ENCODE data around the gene PDZK1IP1. TPM values are rescaled to one million over a fixed set of nuclear protein-coding genes. Genes with fewer than 3 reads are reported as not detected.

The PDZK1IP1 gene
- polyA plus RNA-seq, 2 donors: 126 to 148 TPM

- H3K4me3 ChIP-seq (ENCODE audit: low read depth in 1 of 2, low read length in 2 of 2): no peak overlapping the region
- H3K27me3 ChIP-seq (ENCODE audit: control insufficient read depth in 1 of 2, insufficient read depth in 2 of 2, low read length in 2 of 2): no peaks in the 10 kb centered on the region
- peak overlapping the region in 1 of 2 donors; percentile 50 for H3K27ac ChIP-seq (ENCODE audit: low read depth in 2 of 2, low read length in 1 of 2)
- H3K4me1 ChIP-seq (ENCODE audit: control insufficient read depth in 2 of 2, insufficient read depth in 2 of 2, low read length in 1 of 2): peaks cover 0 to 14% of the 10 kb centered on the region in 2 donors
- peaks cover 0 to 3% of the 10 kb centered on the region in 2 donors for H3K36me3 ChIP-seq (ENCODE audit: control insufficient read depth in 2 of 2, insufficient read depth in 2 of 2, low read length in 1 of 2)
- WGBS, 2 donors: 63 to 64% methylated on average over 7 of the region's 7 CpGs
- H3K9me3 ChIP-seq (ENCODE audit: control insufficient read depth in 2 of 2, insufficient read depth in 1 of 2, low read depth in 1 of 2, low read length in 1 of 2): no peaks in the 10 kb centered on the region
Observed at GRCh38 chr1:47182676-47183235, 7.1 kb downstream of the PDZK1IP1 start.

- H3K36me3 ChIP-seq (ENCODE audit: control insufficient read depth in 2 of 2, insufficient read depth in 2 of 2, low read length in 1 of 2): peaks cover 0 to 3% of the 10 kb centered on the region in 2 donors
- no peaks in the 10 kb centered on the region for H3K9me3 ChIP-seq (ENCODE audit: control insufficient read depth in 2 of 2, insufficient read depth in 1 of 2, low read depth in 1 of 2, low read length in 1 of 2)
- no peaks in the 10 kb centered on the region for H3K27me3 ChIP-seq (ENCODE audit: control insufficient read depth in 1 of 2, insufficient read depth in 2 of 2, low read length in 2 of 2)
- peak overlapping the region in 1 of 2 donors; percentile 67 for H3K27ac ChIP-seq (ENCODE audit: low read depth in 2 of 2, low read length in 1 of 2)
- WGBS, 2 donors: 53 to 71% methylated on average over 7 of the region's 7 CpGs
- no peak overlapping the region for H3K4me3 ChIP-seq (ENCODE audit: low read depth in 1 of 2, low read length in 2 of 2)
- H3K4me1 ChIP-seq (ENCODE audit: control insufficient read depth in 2 of 2, insufficient read depth in 2 of 2, low read length in 1 of 2): peaks cover 0 to 8% of the 10 kb centered on the region in 2 donors
Observed at GRCh38 chr1:47181955-47182675, 7.7 kb downstream of the PDZK1IP1 start.

- no peaks in the 10 kb centered on the region for H3K9me3 ChIP-seq (ENCODE audit: control insufficient read depth in 2 of 2, insufficient read depth in 1 of 2, low read depth in 1 of 2, low read length in 1 of 2)
- WGBS, 2 donors: 54 to 57% methylated on average over 17 to 18 of the region's 18 CpGs
- no peaks in the 10 kb centered on the region for H3K27me3 ChIP-seq (ENCODE audit: control insufficient read depth in 1 of 2, insufficient read depth in 2 of 2, low read length in 2 of 2)
- peaks cover 0 to 3% of the 10 kb centered on the region in 2 donors for H3K36me3 ChIP-seq (ENCODE audit: control insufficient read depth in 2 of 2, insufficient read depth in 2 of 2, low read length in 1 of 2)
- peaks cover 0 to 7% of the 10 kb centered on the region in 2 donors for H3K4me1 ChIP-seq (ENCODE audit: control insufficient read depth in 2 of 2, insufficient read depth in 2 of 2, low read length in 1 of 2)
- no peak overlapping the region for H3K4me3 ChIP-seq (ENCODE audit: low read depth in 1 of 2, low read length in 2 of 2)
- peak overlapping the region; percentile 16 to 67 for H3K27ac ChIP-seq (ENCODE audit: low read depth in 2 of 2, low read length in 1 of 2)
Observed at GRCh38 chr1:47181095-47181954, 8.5 kb downstream of the PDZK1IP1 start.

- Histone ChIP-seq H3K36me3 (ENCODE audit: control insufficient read depth in 2 of 2, insufficient read depth in 2 of 2, low read length in 1 of 2) (peaks cover 0 to 3% of the 10 kb centered on the region in 2 donors), H3K4me1 (ENCODE audit: control insufficient read depth in 2 of 2, insufficient read depth in 2 of 2, low read length in 1 of 2) (peaks cover 0 to 7% of the 10 kb centered on the region in 2 donors), H3K4me3 (ENCODE audit: low read depth in 1 of 2, low read length in 2 of 2) (no peak overlapping the region), H3K27ac (ENCODE audit: low read depth in 2 of 2, low read length in 1 of 2) (no peak overlapping the region), H3K9me3 (ENCODE audit: control insufficient read depth in 2 of 2, insufficient read depth in 1 of 2, low read depth in 1 of 2, low read length in 1 of 2) (no peaks in the 10 kb centered on the region), H3K27me3 (ENCODE audit: control insufficient read depth in 1 of 2, insufficient read depth in 2 of 2, low read length in 2 of 2) (no peaks in the 10 kb centered on the region)
- 45 to 59% methylated on average over 3 of the region's 3 CpGs for WGBS, 2 donors
Observed at GRCh38 chr1:47180603-47181094, 9.2 kb downstream of the PDZK1IP1 start.

- no peaks in the 10 kb centered on the region for H3K9me3 ChIP-seq (ENCODE audit: control insufficient read depth in 2 of 2, insufficient read depth in 1 of 2, low read depth in 1 of 2, low read length in 1 of 2)
- H3K4me1 ChIP-seq (ENCODE audit: control insufficient read depth in 2 of 2, insufficient read depth in 2 of 2, low read length in 1 of 2): peaks cover 1 to 9% of the 10 kb centered on the region in 2 donors
- WGBS, 2 donors: 56 to 73% methylated on average over 3 of the region's 3 CpGs
- H3K27me3 ChIP-seq (ENCODE audit: control insufficient read depth in 1 of 2, insufficient read depth in 2 of 2, low read length in 2 of 2): no peaks in the 10 kb centered on the region
- H3K36me3 ChIP-seq (ENCODE audit: control insufficient read depth in 2 of 2, insufficient read depth in 2 of 2, low read length in 1 of 2): peaks cover 0 to 3% of the 10 kb centered on the region in 2 donors
- no peak overlapping the region for H3K27ac ChIP-seq (ENCODE audit: low read depth in 2 of 2, low read length in 1 of 2)
- H3K4me3 ChIP-seq (ENCODE audit: low read depth in 1 of 2, low read length in 2 of 2): no peak overlapping the region
Observed at GRCh38 chr1:47179988-47180563, 9.8 kb downstream of the PDZK1IP1 start.

- H3K36me3 ChIP-seq (ENCODE audit: control insufficient read depth in 2 of 2, insufficient read depth in 2 of 2, low read length in 1 of 2): peaks cover 0 to 3% of the 10 kb centered on the region in 2 donors
- H3K4me3 ChIP-seq (ENCODE audit: low read depth in 1 of 2, low read length in 2 of 2): peak overlapping the region; percentile 12 to 23
- 4 to 7% methylated on average over 28 to 30 of the region's 30 CpGs for WGBS, 2 donors
- H3K27ac ChIP-seq (ENCODE audit: low read depth in 2 of 2, low read length in 1 of 2): peak overlapping the region in 1 of 2 donors; percentile 44
- no peaks in the 10 kb centered on the region for H3K9me3 ChIP-seq (ENCODE audit: control insufficient read depth in 2 of 2, insufficient read depth in 1 of 2, low read depth in 1 of 2, low read length in 1 of 2)
- peaks cover 2 to 9% of the 10 kb centered on the region in 2 donors for H3K4me1 ChIP-seq (ENCODE audit: control insufficient read depth in 2 of 2, insufficient read depth in 2 of 2, low read length in 1 of 2)
- no peaks in the 10 kb centered on the region for H3K27me3 ChIP-seq (ENCODE audit: control insufficient read depth in 1 of 2, insufficient read depth in 2 of 2, low read length in 2 of 2)
Observed at GRCh38 chr1:47179017-47179987, 10.5 kb downstream of the PDZK1IP1 start.

- H3K27me3 ChIP-seq (ENCODE audit: control insufficient read depth in 1 of 2, insufficient read depth in 2 of 2, low read length in 2 of 2): no peaks in the 10 kb centered on the region
- no peak overlapping the region for H3K4me3 ChIP-seq (ENCODE audit: low read depth in 1 of 2, low read length in 2 of 2)
- no peaks in the 10 kb centered on the region for H3K9me3 ChIP-seq (ENCODE audit: control insufficient read depth in 2 of 2, insufficient read depth in 1 of 2, low read depth in 1 of 2, low read length in 1 of 2)
- H3K36me3 ChIP-seq (ENCODE audit: control insufficient read depth in 2 of 2, insufficient read depth in 2 of 2, low read length in 1 of 2): peaks cover 0 to 3% of the 10 kb centered on the region in 2 donors
- no peak overlapping the region for H3K27ac ChIP-seq (ENCODE audit: low read depth in 2 of 2, low read length in 1 of 2)
- 67 to 72% methylated on average over 8 of the region's 8 CpGs for WGBS, 2 donors
- peaks cover 2 to 9% of the 10 kb centered on the region in 2 donors for H3K4me1 ChIP-seq (ENCODE audit: control insufficient read depth in 2 of 2, insufficient read depth in 2 of 2, low read length in 1 of 2)
Observed at GRCh38 chr1:47178654-47179016, 11.2 kb downstream of the PDZK1IP1 start.

GRCh38 chr1:47178020-47178419 lies 11.8 kb downstream of the PDZK1IP1 start:
- Histone ChIP-seq H3K36me3 (ENCODE audit: control insufficient read depth in 2 of 2, insufficient read depth in 2 of 2, low read length in 1 of 2) (peaks cover 0 to 2% of the 10 kb centered on the region in 2 donors), H3K9me3 (ENCODE audit: control insufficient read depth in 2 of 2, insufficient read depth in 1 of 2, low read depth in 1 of 2, low read length in 1 of 2) (no peaks in the 10 kb centered on the region), H3K27me3 (ENCODE audit: control insufficient read depth in 1 of 2, insufficient read depth in 2 of 2, low read length in 2 of 2) (no peaks in the 10 kb centered on the region), H3K4me1 (ENCODE audit: control insufficient read depth in 2 of 2, insufficient read depth in 2 of 2, low read length in 1 of 2) (peaks cover 2 to 9% of the 10 kb centered on the region in 2 donors), H3K27ac (ENCODE audit: low read depth in 2 of 2, low read length in 1 of 2) (no peak overlapping the region), H3K4me3 (ENCODE audit: low read depth in 1 of 2, low read length in 2 of 2) (no peak overlapping the region)
- WGBS, 2 donors: 76 to 83% methylated on average over 6 of the region's 6 CpGs

Data from esophagus (tissue), 2 donors.